PC-3 (cell line): ENCODE measurements around the gene PPP2R1A. TPM values are rescaled to one million over a fixed set of nuclear protein-coding genes. Genes with fewer than 3 reads are reported as not detected.

ENCODE experiments used
- ATAC-seq: fragments of 200-7000 bp; cut with Tn5 transposase; 2 replicates; pipeline ENCODE4 v1.9.1; 2020; ENCODE audit warnings: mild to moderate bottlenecking, moderate library complexity
- BruUV-seq: library from RNA; stranded (reverse); fragments of 400-500 nt; replicated peaks from 2 replicates; lab custom pipeline; 2021; lab: Mats Ljungman, UMichigan
- CTCF ChIA-PET: fragments of 300-600 bp; sonication (Branson Sonifier 250); formaldehyde crosslinking; loops from one replicate; lab custom pipeline; 2022; ENCODE audit warnings: antibody characterized with exemption; lab: Charles Lee
- POLR2A ChIA-PET: fragments of 300-600 bp; sonication (Branson Sonifier 250); formaldehyde crosslinking; loops from one replicate; lab custom pipeline; 2022; ENCODE audit warnings: antibody characterized with exemption; ENCODE audit not compliant: unreplicated experiment; lab: Charles Lee
- DNase-seq: peaks from one replicate; pipeline ENCODE4 v3.0.0-alpha.2; 2015
- H2AFZ ChIP-seq: fragments of 300-600 bp; sonication (generic); 2 replicates; pipeline ENCODE4 v1.6.0; 2016; ENCODE audit warnings: antibody characterized with exemption, low read length
- H3F3A ChIP-seq: fragments of 300-600 bp; sonication (generic); one replicate; pipeline ENCODE4 v1.6.0; 2017; ENCODE audit warnings: antibody characterized with exemption, low read length, control low read depth, mild to moderate bottlenecking; ENCODE audit not compliant: unreplicated experiment
- H3K27ac ChIP-seq: fragments of 300-600 bp; sonication (generic); 2 replicates; pipeline ENCODE4 v1.5.1; 2016; ENCODE audit warnings: mild to moderate bottlenecking, low read length
- H3K27me3 ChIP-seq: fragments of 300-600 bp; sonication (generic); 2 replicates; pipeline ENCODE4 v1.6.1; 2016; ENCODE audit warnings: low read length, mixed read lengths
- H3K36me3 ChIP-seq: fragments of 300-600 bp; sonication (generic); 2 replicates; pipeline ENCODE4 v1.6.1; 2016; ENCODE audit warnings: low read depth, mixed run types, low read length, mixed read lengths
- H3K4me1 ChIP-seq: fragments of 300-600 bp; sonication (generic); 2 replicates; pipeline ENCODE4 v1.5.1; 2016; ENCODE audit warnings: low read length; ENCODE audit not compliant: insufficient read depth
- H3K4me2 ChIP-seq: fragments of 300-600 bp; sonication (generic); 2 replicates; pipeline ENCODE4 v1.6.0; 2016; ENCODE audit warnings: low read length
- H3K4me3 ChIP-seq: fragments of 300-600 bp; sonication (generic); 2 replicates; pipeline ENCODE4 v1.5.1; 2016; ENCODE audit warnings: mild to moderate bottlenecking, low read length, mixed read lengths
- H3K79me2 ChIP-seq: fragments of 300-600 bp; sonication (generic); 2 replicates; pipeline ENCODE4 v1.6.1; 2017; ENCODE audit warnings: low read length, mixed read lengths
- H3K9ac ChIP-seq: fragments of 300-600 bp; sonication (generic); 2 replicates; pipeline ENCODE4 v1.6.0; 2016; ENCODE audit warnings: mild to moderate bottlenecking, low read length
- H3K9me2 ChIP-seq: fragments of 300-600 bp; sonication (generic); replicated peaks from 2 replicates; pipeline ENCODE4 v1.6.1; 2016; ENCODE audit warnings: mixed run types, low read length, mixed read lengths
- H3K9me3 ChIP-seq: fragments of 300-600 bp; sonication (generic); 2 replicates; pipeline ENCODE4 v1.6.1; 2016; ENCODE audit warnings: low read length, mixed read lengths
- H4K20me1 ChIP-seq: fragments of 300-600 bp; sonication (generic); 2 replicates; pipeline ENCODE4 v1.6.1; 2016; ENCODE audit warnings: low read length, mixed read lengths
- EZH2 ChIP-seq: fragments of 300-600 bp; sonication (generic); IDR thresholded peaks from one replicate; pipeline ENCODE4 v1.6.1; 2017; ENCODE audit warnings: antibody characterized with exemption, mild to moderate bottlenecking, low read length; ENCODE audit not compliant: unreplicated experiment
- EZH2phosphoT487 ChIP-seq: fragments of 300-600 bp; sonication (generic); IDR thresholded peaks from 2 replicates; pipeline ENCODE4 v1.6.1; 2018; ENCODE audit warnings: mild to moderate bottlenecking, antibody characterized with exemption, low read length, borderline replicate concordance
- intact Hi-C: fragments of 100-400 bp; cut with micrococcal nuclease; formaldehyde crosslinking; loops from 2 replicates; pipeline ENCODE4 v1.9.0; 2023
- total RNA-seq: library from RNA; depleted of rRNA; stranded (reverse); fragments of >200 nt; gene quantifications from 2 replicates; pipeline ENCODE4 v1.2.3, GENCODE V29; 2014
- TF ChIP-seq, protein P1 (sequence below): fragments of 300-600 bp; sonication (generic); conservative IDR thresholded peaks from 2 replicates; pipeline ENCODE4 v1.5.1; 2017; ENCODE audit warnings: antibody characterized with exemption, low read depth, mild to moderate bottlenecking, low read length

Gene PPP2R1A
- total RNA-seq, 1 experiment from 2014 or later: 336 TPM

DNA sequence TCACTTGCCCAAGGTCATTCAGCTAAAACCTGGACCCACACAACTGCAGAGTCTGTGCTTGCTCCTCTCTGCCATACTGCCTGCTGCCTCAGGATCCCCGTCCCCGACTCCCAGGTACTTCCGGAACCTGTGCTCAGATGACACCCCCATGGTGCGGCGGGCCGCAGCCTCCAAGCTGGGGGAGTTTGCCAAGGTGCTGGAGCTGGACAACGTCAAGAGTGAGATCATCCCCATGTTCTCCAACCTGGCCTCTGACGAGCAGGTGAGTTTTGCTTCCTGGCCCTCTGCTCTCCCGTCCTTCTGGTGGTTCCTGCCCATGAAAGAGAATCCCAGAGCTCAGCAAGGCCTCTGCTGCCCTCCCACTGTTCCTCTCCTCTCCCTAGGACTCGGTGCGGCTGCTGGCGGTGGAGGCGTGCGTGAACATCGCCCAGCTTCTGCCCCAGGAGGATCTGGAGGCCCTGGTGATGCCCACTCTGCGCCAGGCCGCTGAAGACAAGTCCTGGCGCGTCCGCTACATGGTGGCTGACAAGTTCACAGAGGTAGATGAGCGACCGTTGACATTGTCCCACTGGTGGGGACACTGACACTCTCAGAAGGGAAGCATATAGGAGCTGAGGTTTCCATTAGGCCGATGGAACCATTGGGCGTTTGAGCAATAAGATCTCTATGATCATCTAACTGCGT is 22.9 kb downstream of the PPP2R1A start:
- intact Hi-C loops: no loop called here
- POLR2A ChIA-PET: no interaction called here

DNA sequence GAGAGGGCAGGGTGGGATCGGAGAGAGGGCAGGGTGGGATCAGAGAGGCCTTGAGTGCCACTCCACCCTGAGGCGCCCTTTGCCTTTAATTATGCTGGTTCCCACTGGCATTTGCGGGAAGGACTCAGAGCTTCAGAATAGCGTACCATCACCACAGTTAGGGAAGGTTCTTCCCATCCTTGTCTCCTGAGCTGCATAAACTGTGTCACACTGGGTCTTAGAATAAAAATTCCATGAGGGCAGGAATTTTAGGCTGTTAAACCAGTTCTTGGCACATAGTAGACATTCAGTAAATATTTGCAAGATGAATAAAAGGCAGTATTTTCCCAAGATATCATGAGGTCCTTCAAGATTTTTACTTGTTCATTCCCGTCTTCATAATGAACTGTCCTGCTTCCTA is 24.4 kb downstream of the PPP2R1A start:
- H2AFZ ChIP-seq: no peak overlapping the region
- ChIA-PET POLR2A (no interaction called here), CTCF (interaction anchor here (0.6 kb wide), 1 partner anchor 130 kb away, joined by 3 read pairs; no protein-coding TSS in a partner anchor)
- no peak overlapping the region for H3K9ac ChIP-seq
- BruUV-seq: no TSS peak
- H3K9me2 ChIP-seq: no peaks in the 10 kb centered on the region
- no peak for ATAC-seq
- TF ChIP-seq, protein P1, sequence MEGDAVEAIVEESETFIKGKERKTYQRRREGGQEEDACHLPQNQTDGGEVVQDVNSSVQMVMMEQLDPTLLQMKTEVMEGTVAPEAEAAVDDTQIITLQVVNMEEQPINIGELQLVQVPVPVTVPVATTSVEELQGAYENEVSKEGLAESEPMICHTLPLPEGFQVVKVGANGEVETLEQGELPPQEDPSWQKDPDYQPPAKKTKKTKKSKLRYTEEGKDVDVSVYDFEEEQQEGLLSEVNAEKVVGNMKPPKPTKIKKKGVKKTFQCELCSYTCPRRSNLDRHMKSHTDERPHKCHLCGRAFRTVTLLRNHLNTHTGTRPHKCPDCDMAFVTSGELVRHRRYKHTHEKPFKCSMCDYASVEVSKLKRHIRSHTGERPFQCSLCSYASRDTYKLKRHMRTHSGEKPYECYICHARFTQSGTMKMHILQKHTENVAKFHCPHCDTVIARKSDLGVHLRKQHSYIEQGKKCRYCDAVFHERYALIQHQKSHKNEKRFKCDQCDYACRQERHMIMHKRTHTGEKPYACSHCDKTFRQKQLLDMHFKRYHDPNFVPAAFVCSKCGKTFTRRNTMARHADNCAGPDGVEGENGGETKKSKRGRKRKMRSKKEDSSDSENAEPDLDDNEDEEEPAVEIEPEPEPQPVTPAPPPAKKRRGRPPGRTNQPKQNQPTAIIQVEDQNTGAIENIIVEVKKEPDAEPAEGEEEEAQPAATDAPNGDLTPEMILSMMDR: no peak
- TF ChIP-seq EZH2 (no peak), EZH2phosphoT487 (no peak)
- H3K4me3 ChIP-seq: no peak overlapping the region
- no peak overlapping the region for H3K27ac ChIP-seq
- peak; percentile 31 for DNase-seq
- no peaks in the 10 kb centered on the region for H3K9me3 ChIP-seq
- peaks cover 94% of the 10 kb centered on the region for H3K36me3 ChIP-seq
- H3K27me3 ChIP-seq: no peaks in the 10 kb centered on the region
- H3K79me2 ChIP-seq: peaks cover 3% of the 10 kb centered on the region; the same call in 1 of the 2 replicates
- intact Hi-C loops: no loop called here
- peaks cover 7% of the 10 kb centered on the region for H3K4me1 ChIP-seq
- H3K4me2 ChIP-seq: no peak overlapping the region
- H3F3A ChIP-seq: no peaks in the 10 kb centered on the region
- H4K20me1 ChIP-seq: peaks cover 6% of the 10 kb centered on the region; the same call in 1 of the 2 replicates

More for the DNA sequence above, 22.9 kb downstream of the PPP2R1A start:
- Histone ChIP-seq H3K4me2 (no peak overlapping the region), H2AFZ (no peak overlapping the region), H3K9me3 (no peaks in the 10 kb centered on the region), H3F3A (no peaks in the 10 kb centered on the region), H3K4me3 (no peak overlapping the region), H3K79me2 (peaks cover 10% of the 10 kb centered on the region), H3K27ac (no peak overlapping the region), H3K27me3 (no peaks in the 10 kb centered on the region), H3K4me1 (peaks cover 7% of the 10 kb centered on the region), H4K20me1 (peaks cover 15% of the 10 kb centered on the region; the same call in 1 of the 2 replicates), H3K9ac (no peak overlapping the region), H3K9me2 (no peaks in the 10 kb centered on the region), H3K36me3 (peaks cover 89% of the 10 kb centered on the region)
- DNase-seq (no peak), ATAC-seq (no peak)
- BruUV-seq: no TSS peak
- no peak for TF ChIP-seq EZH2phosphoT487
- TF ChIP-seq, protein P1: no peak
- no peak for TF ChIP-seq EZH2
- CTCF ChIA-PET: no interaction called here

DNA sequence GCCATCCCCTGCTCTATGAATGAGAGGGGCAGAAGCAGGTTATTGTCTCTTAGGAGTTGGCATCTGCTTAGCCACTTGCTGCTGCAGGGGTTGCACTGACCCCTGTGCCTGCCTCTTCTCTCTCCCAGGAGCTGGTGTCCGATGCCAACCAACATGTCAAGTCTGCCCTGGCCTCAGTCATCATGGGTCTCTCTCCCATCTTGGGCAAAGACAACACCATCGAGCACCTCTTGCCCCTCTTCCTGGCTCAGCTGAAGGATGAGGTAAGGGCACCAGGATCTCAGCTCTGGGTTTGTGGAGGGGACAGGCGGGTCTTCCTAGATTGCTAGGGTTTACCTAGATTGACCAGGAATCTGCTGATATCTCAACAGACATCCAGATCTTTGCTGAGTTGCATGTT is 26.5 kb downstream of the PPP2R1A start:
- Histone ChIP-seq H3K4me2 (no peak overlapping the region), H4K20me1 (no peaks in the 10 kb centered on the region), H3K9ac (no peak overlapping the region), H3K27me3 (no peaks in the 10 kb centered on the region), H3K27ac (no peak overlapping the region), H2AFZ (no peak overlapping the region), H3K4me3 (no peak overlapping the region), H3K9me3 (no peaks in the 10 kb centered on the region), H3K79me2 (no peaks in the 10 kb centered on the region; the same call in 1 of the 2 replicates), H3K4me1 (peaks cover 6% of the 10 kb centered on the region), H3K36me3 (peaks cover 97% of the 10 kb centered on the region), H3F3A (no peaks in the 10 kb centered on the region), H3K9me2 (no peaks in the 10 kb centered on the region)
- DNase-seq: no peak
- intact Hi-C loops: no loop called here
- ChIA-PET POLR2A (no interaction called here), CTCF (no interaction called here)
- no peak for TF ChIP-seq EZH2
- ATAC-seq: no peak
- no TSS peak for BruUV-seq
